M059J (cell line): ENCODE results near the gene ZNF232. TPM values are rescaled to one million over a fixed set of nuclear protein-coding genes. Genes with fewer than 3 reads are reported as not detected.
A peak's percentile ranks its signal among the peaks of the same experiment; 100 is the strongest.
"Not testable (repeated sequence)": the region's sequence is repeated elsewhere in the genome, so short reads cannot be mapped to it uniquely, and the experiment has no call there.

Source experiments
- DNase-seq: peaks from one replicate; pipeline ENCODE4 v3.0.0-alpha.2; 2012; ENCODE audit warnings: low read depth
- total RNA-seq: library from RNA; depleted of rRNA; stranded (reverse); fragments of >200 nt; shearing (Covaris generic); gene quantifications from 2 replicates; pipeline ENCODE4 v1.2.3, GENCODE V29; 2014; rRNA removed

The ZNF232 gene
- total RNA-seq, 1 experiment from 2014 or later = 7.1 TPM

- DNase-seq = no peak
Observed at GRCh38 chr17:5097101-5097834, 14.4 kb downstream of the ZNF232 start.

- DNase-seq = no peak
Observed at GRCh38 chr17:5096731-5097100, 15.0 kb downstream of the ZNF232 start.

- no peak for DNase-seq
Observed at GRCh38 chr17:5092218-5093010, 19.3 kb downstream of the ZNF232 start.

GRCh38 chr17:5080591-5080990 lies 31.1 kb downstream of the ZNF232 start:
- DNase-seq = no peak

GRCh38 chr17:5078106-5079028 lies 33.3 kb downstream of the ZNF232 start, which contains the start of gene ZFP3:
Gene ZFP3, plus strand, starts transcription at chr17:5078467. Its CDS starts 13,038 bp downstream, at chr17:5091505.
- peak; percentile 77 for DNase-seq

GRCh38 chr17:5077781-5078105 lies 33.9 kb downstream of the ZNF232 start:
- DNase-seq = no peak

- not testable (repeated sequence) for DNase-seq
Observed at GRCh38 chr17:5077275-5077674, 34.4 kb downstream of the ZNF232 start.

GRCh38 chr17:5075472-5075871 lies 36.2 kb downstream of the ZNF232 start:
- DNase-seq = not testable (repeated sequence)

- DNase-seq = peak; percentile 34
Observed at GRCh38 chr17:5069724-5070123, 42.0 kb downstream of the ZNF232 start.

GRCh38 chr17:5068236-5068635 lies 43.4 kb downstream of the ZNF232 start:
- no peak for DNase-seq

GRCh38 chr17:5065227-5065744 lies 46.4 kb downstream of the ZNF232 start:
- DNase-seq = peak; percentile 20

Other genes with a start within 250 kb of the ZNF232 start
- gene C17orf107, start 212.3 kb downstream of the ZNF232 start, total RNA-seq = 0.20 TPM in 1 of 2 replicates, not detected in the other
- gene CHRNE, start 208.8 kb downstream of the ZNF232 start, total RNA-seq = 0.02 TPM in 1 of 2 replicates, not detected in the other
- gene GP1BA, start 179.6 kb downstream of the ZNF232 start, total RNA-seq = 0.05 TPM in 1 of 2 replicates, not detected in the other
- 87.0 and 103 TPM in 2 replicates for gene SLC25A11, start 171.8 kb downstream of the ZNF232 start, total RNA-seq
- gene RNF167, start 171.6 kb downstream of the ZNF232 start, total RNA-seq = 27.8 and 30.5 TPM in 2 replicates
- 1,238 and 1,483 TPM in 2 replicates for gene PFN1, start 163.3 kb downstream of the ZNF232 start, total RNA-seq
- 0.27 and 1.1 TPM in 2 replicates for gene ENO3, start 160.8 kb downstream of the ZNF232 start, total RNA-seq
- gene SPAG7, start 144.1 kb downstream of the ZNF232 start, total RNA-seq = 30.0 and 38.4 TPM in 2 replicates
- gene CAMTA2, start 124.2 kb downstream of the ZNF232 start, total RNA-seq = 4.8 and 11.0 TPM in 2 replicates
- gene INCA1, start 114.4 kb downstream of the ZNF232 start, total RNA-seq = not detected in 2 replicates
- gene KIF1C, start 113.9 kb downstream of the ZNF232 start, total RNA-seq = 16.0 and 29.8 TPM in 2 replicates
- gene SLC52A1, start 76.5 kb downstream of the ZNF232 start, total RNA-seq = 0.32 TPM in 1 of 2 replicates, not detected in the other
- gene ZFP3, start 33.4 kb downstream of the ZNF232 start, total RNA-seq = 2.2 and 3.2 TPM in 2 replicates
- 0.02 TPM in 1 of 2 replicates, not detected in the other for gene USP6, start 4.2 kb upstream of the ZNF232 start, total RNA-seq
- 9.5 and 10.2 TPM in 2 replicates for gene ZNF594, start 80.0 kb upstream of the ZNF232 start, total RNA-seq
- gene SCIMP, start 123.0 kb upstream of the ZNF232 start, total RNA-seq = not detected in 2 replicates
- 31.7 and 35.0 TPM in 2 replicates for gene RABEP1, start 170.4 kb upstream of the ZNF232 start, total RNA-seq